ENCODE data around the gene PBXIP1.
"Not testable (repeated sequence)": the region's sequence is repeated elsewhere in the genome, so short reads cannot be mapped to it uniquely, and the experiment has no call there.

GRCh38 chr1:154908129-154908528 is 47.8 kb downstream of the PBXIP1 start:
- TF ChIP-seq, protein P1, sequence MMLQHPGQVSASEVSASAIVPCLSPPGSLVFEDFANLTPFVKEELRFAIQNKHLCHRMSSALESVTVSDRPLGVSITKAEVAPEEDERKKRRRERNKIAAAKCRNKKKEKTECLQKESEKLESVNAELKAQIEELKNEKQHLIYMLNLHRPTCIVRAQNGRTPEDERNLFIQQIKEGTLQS (IDR thresholded peaks at IDR 0.05; ENCODE audit: borderline replicate concordance, extremely low read depth, low read depth, low read length): not testable (repeated sequence)
- TF ChIP-seq PBX3 (IDR thresholded peaks at IDR 0.05; ENCODE audit: insufficient replicate concordance, low read depth, low read length); YY1 (IDR thresholded peaks at IDR 0.05; ENCODE audit: low read depth, low read length); EZH2 (IDR thresholded peaks at IDR 0.05; ENCODE audit: borderline replicate concordance, control insufficient read depth, low read depth, low read length); CBX3 (IDR thresholded peaks at IDR 0.05; ENCODE audit: borderline replicate concordance, low read depth): not testable (repeated sequence)
